Stimulated activated CD8-positive, alpha-beta memory T cell treated with anti-CD3 and anti-CD28 coated beads, Interleukin-15, amount 100 ng/mL, for 1 hour (primary cell): Measurements from ENCODE around the gene LIN37.

ENCODE experiments used
- DNase-seq: peaks from one replicate; pipeline ENCODE4 v3.0.0-alpha.2; 2020; ENCODE audit warnings: low read depth

Gene LIN37

GRCh38 chr19:35775298-35776101 is 27.1 kb downstream of the LIN37 start, which contains the start of gene ARHGAP33:
Gene ARHGAP33, plus strand, starts transcription at chr19:35775564. Its CDS starts 95 bp downstream, at chr19:35775659.
- peak; percentile 99 for DNase-seq

GRCh38 chr19:35776102-35776788 is 27.9 kb downstream of the LIN37 start:
- DNase-seq = no peak

GRCh38 chr19:35777086-35777841 is 28.9 kb downstream of the LIN37 start:
- DNase-seq = no peak

DNA sequence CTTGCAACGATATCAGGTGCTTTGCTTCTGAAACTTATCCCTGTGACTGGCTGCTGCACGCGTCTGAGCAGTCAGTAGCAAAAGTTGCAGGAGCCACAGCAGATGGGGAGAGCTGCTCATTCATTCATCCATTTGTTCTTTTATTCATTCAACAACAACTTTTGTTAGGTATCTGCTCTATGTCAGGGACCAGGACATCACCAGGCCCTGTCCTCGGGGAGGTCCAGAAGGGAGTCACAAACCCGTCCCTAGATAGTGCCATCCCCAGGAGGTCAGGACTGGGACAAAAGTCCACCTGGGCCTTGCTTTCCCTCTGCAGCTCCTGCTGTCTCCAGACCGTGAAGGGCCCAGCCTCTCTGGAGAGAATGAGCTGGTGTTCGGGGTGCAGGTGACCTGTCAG is 29.6 kb downstream of the LIN37 start:
- no peak for DNase-seq

DNA sequence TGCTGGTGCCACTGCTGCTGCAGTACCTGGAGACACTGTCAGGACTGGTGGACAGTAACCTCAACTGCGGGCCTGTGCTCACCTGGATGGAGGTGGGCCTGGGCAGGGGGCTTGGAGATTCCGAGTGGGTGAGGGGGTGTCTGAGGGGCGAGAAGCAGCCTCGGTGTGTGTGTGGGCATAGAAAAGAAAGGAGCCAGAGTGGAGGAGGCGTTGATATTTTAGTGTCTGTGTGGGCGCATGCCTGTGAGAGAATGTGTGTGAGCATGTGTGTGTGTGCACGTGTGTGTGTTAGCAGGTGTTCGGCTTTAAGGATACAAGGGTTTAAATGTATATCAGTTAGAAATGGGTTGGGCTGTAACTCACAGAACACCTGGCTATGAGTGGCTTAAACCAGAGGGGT is 30.7 kb downstream of the LIN37 start:
- no peak for DNase-seq

DNA sequence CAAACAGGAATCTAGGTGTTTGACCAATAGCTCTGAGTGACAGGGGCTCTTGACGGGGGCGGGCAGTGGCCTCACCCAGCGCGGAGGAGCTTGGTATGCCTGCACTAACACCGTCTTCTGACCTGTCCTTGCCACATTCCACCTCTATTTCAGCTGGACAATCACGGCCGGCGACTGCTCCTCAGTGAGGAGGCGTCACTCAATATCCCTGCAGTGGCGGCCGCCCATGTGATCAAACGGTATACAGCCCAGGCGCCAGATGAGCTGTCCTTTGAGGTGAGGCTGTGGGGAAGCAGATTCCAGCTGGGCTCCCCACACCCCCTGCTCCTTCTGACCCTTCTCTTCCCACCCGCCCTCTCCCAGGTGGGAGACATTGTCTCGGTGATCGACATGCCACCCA is 31.7 kb downstream of the LIN37 start:
- no peak for DNase-seq

- no peak for DNase-seq
These were observed 32.3 kb downstream of the LIN37 start for GRCh38 chr19:35780717-35781116.

DNA sequence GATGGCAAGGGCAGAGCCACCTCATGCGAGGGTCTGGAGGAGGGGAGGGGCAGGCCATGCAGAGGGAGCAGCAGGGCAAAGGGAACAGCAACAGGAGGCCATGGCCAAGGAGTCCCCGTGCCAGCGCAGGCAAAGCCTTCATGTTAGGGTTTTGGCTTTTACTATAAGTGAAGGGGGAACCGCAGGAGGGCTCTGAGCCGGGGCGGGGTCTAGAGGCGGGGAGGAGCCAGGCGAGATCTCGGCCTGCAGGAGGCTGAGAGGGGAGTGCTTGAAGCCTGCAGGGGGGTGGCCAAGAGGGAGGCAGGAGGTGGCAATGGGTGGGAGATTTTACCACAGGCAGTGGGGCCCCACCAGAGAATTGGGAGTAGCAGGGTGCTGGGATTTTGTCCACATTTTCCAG is 33.3 kb downstream of the LIN37 start:
- no peak for DNase-seq

- no peak for DNase-seq
These were observed 34.2 kb downstream of the LIN37 start for GRCh38 chr19:35782589-35782988.

DNA sequence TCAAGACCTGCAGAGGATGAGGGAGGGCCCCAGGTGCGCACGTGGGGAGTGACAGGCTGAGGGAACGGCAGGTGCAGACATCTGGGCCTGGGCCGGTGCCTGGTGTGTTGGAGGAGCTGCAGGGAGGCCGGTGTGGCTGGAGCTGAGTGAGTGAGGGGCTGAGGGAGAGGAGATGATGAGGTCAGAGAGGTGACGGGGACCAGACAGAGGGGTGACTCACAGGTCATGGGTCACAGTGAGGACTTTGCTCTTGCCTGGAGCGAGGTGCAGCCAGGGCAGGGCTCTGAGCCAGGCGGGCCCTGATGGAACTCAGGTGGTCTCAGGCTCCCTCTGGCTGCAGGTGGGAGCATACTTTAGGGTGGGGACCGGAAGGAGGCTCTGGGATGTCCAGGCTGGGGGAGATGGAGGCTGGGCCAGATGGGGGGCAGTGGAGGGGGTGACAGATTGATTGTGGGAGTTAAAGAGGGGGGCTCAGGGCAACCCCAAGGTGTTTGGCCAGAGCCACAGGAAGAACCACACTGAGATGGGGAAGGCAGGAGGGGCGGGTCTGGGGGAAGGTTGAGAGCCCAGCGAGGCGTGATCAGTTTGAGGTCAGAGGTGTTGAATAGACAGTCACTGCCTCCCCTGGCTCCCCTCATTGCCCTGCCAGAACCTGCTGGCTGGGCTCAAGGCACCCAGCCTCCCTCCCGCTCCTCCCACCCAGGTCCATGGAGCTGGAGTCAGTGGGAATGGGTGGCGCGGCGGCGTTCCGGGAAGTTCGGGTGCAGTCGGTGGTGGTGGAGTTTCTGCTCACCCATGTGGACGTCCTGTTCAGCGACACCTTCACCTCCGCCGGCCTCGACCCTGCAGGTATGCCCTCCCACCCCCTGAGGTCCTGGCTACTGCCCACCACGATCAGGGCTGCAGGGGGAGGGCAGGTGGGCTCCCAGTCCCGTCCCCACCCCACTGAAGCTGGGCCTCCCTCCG is 35.4 kb downstream of the LIN37 start:
- no peak for DNase-seq

GRCh38 chr19:35784503-35785338 is 36.3 kb downstream of the LIN37 start:
- DNase-seq = no peak

- no peak for DNase-seq
These were observed 36.9 kb downstream of the LIN37 start for GRCh38 chr19:35785339-35785627.

DNA sequence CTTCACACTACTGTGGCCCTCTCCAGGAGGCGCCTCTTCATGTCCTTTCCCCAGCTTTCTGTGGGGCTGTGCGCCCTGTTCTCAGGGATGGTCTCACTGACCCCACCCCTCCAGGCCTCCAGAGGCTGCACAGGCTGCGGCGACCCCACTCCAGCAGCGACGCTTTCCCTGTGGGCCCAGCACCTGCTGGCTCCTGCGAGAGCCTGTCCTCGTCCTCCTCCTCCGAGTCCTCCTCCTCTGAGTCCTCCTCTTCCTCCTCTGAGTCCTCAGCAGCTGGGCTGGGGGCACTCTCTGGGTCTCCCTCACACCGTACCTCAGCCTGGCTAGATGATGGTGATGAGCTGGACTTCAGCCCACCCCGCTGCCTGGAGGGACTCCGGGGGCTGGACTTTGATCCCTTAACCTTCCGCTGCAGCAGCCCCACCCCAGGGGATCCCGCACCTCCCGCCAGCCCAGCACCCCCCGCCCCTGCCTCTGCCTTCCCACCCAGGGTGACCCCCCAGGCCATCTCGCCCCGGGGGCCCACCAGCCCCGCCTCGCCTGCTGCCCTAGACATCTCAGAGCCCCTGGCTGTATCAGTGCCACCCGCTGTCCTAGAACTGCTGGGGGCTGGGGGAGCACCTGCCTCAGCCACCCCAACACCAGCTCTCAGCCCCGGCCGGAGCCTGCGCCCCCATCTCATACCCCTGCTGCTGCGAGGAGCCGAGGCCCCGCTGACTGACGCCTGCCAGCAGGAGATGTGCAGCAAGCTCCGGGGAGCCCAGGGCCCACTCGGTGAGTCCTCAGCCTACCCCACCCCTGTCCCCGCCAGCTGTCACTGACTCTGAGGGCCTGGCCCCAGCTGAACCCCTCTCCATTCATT is 38.2 kb downstream of the LIN37 start:
- no peak for DNase-seq

DNA sequence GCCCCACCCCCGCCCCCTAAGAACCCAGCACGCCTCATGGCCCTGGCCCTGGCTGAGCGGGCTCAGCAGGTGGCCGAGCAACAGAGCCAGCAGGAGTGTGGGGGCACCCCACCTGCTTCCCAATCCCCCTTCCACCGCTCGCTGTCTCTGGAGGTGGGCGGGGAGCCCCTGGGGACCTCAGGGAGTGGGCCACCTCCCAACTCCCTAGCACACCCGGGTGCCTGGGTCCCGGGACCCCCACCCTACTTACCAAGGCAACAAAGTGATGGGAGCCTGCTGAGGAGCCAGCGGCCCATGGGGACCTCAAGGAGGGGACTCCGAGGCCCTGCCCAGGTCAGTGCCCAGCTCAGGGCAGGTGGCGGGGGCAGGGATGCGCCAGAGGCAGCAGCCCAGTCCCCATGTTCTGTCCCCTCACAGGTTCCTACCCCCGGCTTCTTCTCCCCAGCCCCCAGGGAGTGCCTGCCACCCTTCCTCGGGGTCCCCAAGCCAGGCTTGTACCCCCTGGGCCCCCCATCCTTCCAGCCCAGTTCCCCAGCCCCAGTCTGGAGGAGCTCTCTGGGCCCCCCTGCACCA is 38.9 kb downstream of the LIN37 start:
- DNase-seq = no peak

- DNase-seq = no peak
These were observed 40.0 kb downstream of the LIN37 start for GRCh38 chr19:35788205-35788960.

- no peak for DNase-seq
These were observed 41.0 kb downstream of the LIN37 start for GRCh38 chr19:35789195-35789977.

GRCh38 chr19:35789978-35790944 is 41.9 kb downstream of the LIN37 start:
- no peak for DNase-seq
